Activated naive CD4-positive, alpha-beta T cell treated with anti-CD3 and anti-CD28 coated beads, Interleukin-2, amount 50 U/mL, for 16 hours (primary cell): Measurements from ENCODE around the gene ALPI.
A peak's percentile ranks its signal among the peaks of the same experiment; 100 is the strongest.
"Not testable (repeated sequence)": the region's sequence is repeated elsewhere in the genome, so short reads cannot be mapped to it uniquely, and the experiment has no call there.

Experiments used
- DNase-seq: peaks from one replicate; pipeline ENCODE4 v3.0.0-alpha.2; 2020

ALPI gene

GRCh38 chr2:232455426-232456255 lies at the start of gene ALPI:
Gene ALPI (plus strand): TSS chr2:232456153. CDS start chr2:232456200, 47 bp downstream.
- no peak for DNase-seq

DNA sequence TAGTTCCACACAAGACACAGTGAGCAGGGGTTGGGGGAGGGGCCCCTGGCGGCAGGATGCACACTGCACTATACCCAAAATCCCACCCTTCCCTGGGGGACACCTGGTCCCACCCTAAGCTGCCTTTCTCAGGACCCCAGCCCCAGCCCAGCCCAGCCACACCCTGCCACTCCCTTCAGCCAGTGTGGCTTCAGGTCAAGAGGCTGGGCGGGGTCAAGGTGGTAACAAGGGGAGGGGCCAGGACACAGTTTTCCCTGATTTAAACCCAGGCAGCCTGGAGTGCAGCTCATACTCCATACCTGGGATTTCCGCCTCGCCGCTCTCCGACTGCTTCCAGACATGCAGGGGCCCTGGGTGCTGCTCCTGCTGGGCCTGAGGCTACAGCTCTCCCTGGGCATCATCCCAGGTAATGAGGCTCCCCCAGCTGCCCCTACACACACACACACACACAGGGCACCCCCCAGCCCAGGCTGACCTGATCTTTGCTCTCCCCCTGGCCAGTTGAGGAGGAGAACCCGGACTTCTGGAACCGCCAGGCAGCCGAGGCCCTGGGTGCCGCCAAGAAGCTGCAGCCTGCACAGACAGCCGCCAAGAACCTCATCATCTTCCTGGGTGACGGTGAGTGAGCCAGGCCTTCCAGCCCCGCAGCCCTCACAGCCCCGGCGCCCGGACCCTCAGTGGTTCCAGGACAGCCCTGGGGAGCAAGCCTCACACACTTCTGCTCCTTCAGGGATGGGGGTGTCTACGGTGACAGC lies 49.2 kb upstream of the ALPI start, which contains the start of gene ALPG:
ALPG (plus strand) TSS at position 289 of the 755 bp plus-strand sequence; CDS start at position 340, 51 bp downstream.
- DNase-seq: no peak

GRCh38 chr2:232407428-232408150 lies 48.4 kb upstream of the ALPI start:
- not testable (repeated sequence) for DNase-seq

- not testable (repeated sequence) for DNase-seq
Measured at GRCh38 chr2:232408269-232408668, 47.7 kb upstream of the ALPI start.

GRCh38 chr2:232409617-232410016 lies 46.3 kb upstream of the ALPI start:
- not testable (repeated sequence) for DNase-seq

DNA sequence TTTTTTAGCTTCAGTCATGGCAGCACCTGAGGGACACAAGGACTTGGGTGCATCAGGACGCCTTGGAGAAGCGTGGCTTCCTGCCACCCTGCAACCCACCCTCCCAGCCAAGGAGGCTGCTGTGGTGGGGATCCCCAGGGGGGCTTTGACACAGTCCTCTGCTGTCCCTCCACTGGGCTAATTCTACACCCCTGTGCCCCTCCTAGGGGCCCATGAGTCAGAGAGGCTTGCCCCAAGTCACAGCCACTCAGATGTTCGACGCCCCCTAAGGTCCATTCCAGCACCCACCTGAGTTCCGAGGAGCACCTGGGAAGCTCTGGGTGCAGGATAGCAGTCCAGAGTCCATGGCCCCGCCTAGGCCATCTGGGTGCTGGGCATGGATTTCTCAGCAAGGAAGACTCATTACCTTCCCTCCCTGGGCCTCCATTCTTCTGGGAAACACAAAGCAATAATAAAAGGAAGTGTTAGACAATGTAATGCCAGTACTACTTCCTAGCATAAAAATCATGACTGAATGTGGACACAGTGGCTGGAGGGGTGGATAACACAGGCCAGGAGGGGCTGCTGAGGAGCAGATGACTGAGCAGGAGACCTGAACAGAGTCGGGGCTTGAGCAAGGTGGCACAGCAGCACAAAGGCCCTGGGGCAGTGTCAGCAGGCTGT lies 45.6 kb upstream of the ALPI start:
- DNase-seq: no peak

GRCh38 chr2:232411901-232412629 lies 43.9 kb upstream of the ALPI start:
- no peak for DNase-seq

DNA sequence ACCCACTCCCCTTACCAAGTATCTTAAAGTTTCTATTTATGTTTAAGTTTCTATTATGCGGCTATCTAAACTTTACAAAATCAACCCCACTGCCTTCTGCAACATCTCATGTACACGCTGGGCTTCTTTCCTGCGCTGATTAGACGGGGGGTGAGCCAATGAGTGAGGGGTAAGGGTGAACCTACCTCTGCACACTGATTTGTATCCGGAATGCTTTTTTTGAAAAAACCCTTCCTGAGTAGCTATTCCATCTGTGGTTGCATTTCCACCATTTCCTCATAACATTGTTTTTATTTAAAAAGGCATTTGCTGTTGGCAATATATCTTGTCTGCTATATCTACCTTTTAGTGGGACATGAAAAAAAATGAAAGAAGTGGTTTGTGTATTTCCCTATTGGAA lies 43.0 kb upstream of the ALPI start:
- DNase-seq: no peak

GRCh38 chr2:232415138-232415690 lies 40.7 kb upstream of the ALPI start:
- DNase-seq: no peak

DNA sequence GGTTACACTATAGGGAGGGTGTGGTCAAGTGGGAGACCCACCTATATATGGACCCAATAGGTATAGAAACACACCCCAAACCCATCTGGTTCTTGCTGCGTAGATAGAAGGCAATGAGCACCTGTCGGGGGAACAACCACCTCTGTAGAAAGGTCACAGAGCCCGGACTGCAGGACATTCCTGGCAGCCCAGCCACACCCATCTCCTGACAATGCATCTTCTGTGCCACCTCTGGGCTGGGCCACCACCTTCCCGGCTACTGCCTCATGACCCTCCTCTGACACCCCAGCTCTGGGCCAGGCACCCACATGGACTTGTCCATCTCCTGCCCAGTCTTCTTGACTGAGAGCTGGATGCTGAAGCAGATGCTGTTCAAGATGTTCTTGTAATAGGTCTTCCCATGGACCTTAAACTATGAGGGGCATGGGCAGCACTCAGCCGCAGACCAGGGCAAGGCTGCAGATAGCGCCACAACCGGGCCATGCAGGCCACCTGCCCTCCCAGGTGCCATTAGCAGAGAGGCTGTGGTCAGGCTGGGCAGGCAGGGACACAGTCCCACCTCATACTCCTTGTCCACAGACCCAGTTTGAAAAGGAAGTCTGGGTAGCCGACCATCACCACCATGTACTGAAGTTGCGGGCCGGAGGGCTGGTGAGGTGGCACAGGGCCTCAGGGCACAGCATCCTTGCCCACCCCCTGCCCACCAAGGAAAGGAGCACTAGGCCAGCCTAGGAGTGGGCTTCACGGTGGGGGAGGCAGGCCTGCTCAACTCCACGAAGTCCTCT lies 40.0 kb upstream of the ALPI start:
- no peak for DNase-seq

DNA sequence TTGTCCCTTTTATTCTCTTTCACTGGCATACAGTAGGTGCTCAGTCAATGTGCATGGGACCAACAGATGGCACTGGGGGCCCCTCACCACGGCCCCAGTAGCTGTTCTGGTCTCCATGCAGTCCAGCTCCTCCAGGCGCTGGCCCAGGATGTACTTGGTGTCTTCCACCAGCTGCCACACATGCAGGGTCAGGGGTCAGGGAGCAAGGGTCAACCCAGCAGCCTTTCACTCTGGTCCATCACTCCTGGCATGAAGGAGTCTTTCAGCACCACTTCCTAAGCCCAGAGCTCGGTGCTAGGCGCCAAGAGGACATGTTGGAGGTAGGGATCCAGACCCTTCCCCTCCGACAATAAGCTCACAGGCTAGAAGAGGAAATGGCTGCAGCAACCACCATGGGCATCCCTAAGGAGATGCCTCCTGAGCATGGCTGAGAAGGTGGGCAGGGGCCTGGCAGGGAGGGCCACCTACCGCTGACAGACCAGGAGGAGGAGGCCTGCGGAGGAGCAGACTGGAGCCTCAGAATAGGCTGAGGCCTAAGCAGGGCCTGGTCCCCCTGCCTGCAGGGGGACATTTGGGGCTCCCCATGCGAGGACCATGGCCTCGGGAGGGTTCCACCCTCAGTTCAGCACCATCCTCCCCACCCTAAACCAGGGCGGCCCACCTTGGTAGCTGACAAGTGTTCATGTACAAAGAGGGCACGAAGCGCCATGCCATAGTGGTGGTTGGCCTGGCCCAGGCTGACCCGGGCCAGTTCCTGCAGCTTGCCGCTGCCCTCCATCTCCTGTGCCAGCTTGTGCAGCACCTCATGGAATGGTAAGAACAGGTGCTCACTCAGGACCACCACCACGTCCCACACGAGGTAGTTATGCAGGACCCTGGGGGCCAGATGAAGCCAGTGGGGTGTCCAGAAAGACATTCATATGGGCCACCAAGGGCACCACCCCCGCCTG lies 39.2 kb upstream of the ALPI start:
- no peak for DNase-seq

GRCh38 chr2:232417489-232417888 lies 38.5 kb upstream of the ALPI start:
- DNase-seq: no peak

- DNase-seq: no peak
Measured at GRCh38 chr2:232418056-232418455, 37.9 kb upstream of the ALPI start.

- no peak for DNase-seq
Measured at GRCh38 chr2:232418466-232419244, 37.3 kb upstream of the ALPI start.

- DNase-seq: no peak
Measured at GRCh38 chr2:232419245-232420072, 36.5 kb upstream of the ALPI start.

DNA sequence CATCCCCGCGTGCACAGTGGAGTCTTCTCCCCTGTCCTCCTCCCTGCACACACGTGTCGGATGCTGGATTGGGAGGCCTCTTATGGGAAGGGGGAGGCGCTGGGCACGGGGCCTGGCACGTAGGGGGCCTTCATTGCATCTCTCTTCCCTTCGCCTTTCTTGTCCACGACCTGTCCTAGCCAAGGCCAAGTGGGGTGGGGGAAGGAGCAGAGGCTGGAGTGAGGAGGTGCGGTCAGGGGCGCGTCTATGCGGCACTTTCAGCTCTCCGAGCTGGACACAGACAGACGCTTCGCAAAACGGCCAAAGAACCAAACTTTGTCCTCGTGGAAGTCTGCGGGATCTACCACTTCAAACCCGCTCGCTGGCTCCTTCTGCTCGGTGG lies 35.9 kb upstream of the ALPI start:
- DNase-seq: no peak

- DNase-seq: peak; percentile 26
Measured at GRCh38 chr2:232420463-232421188, 35.3 kb upstream of the ALPI start.
